GM12892 (cell line): ENCODE data around the gene CADM1.

Source experiments
- DNase-seq: peaks from one replicate; pipeline ENCODE4 v3.0.0; 2011; ENCODE audit not compliant: insufficient read length
- FAIRE-seq: peaks from 2 replicates; lab custom pipeline; 2011; peaks lifted over from hg19 to GRCh38; lab: Jason Lieb, UNC
- POLR2A ChIP-seq: IDR thresholded peaks from 2 replicates; pipeline ENCODE4 v1.6.1; 2011; ENCODE audit warnings: low read depth, low read length, control low read depth
- POLR2AphosphoS5 ChIP-seq: IDR thresholded peaks from 2 replicates; pipeline ENCODE4 v1.6.1; 2011; ENCODE audit warnings: low read depth, low read length, control low read depth
- TAF1 ChIP-seq: IDR thresholded peaks from 2 replicates; pipeline ENCODE4 v1.6.1; 2011; ENCODE audit warnings: low read depth, mild to moderate bottlenecking, control low read depth, low read length, borderline replicate concordance

CADM1 gene

GRCh38 chr11:115360186-115360824 is 143.9 kb downstream of the CADM1 start:
- FAIRE-seq: no peak
- no peak for TF ChIP-seq POLR2AphosphoS5
- no peak for TF ChIP-seq POLR2A
- no peak for TF ChIP-seq TAF1
- no peak for DNase-seq

DNA sequence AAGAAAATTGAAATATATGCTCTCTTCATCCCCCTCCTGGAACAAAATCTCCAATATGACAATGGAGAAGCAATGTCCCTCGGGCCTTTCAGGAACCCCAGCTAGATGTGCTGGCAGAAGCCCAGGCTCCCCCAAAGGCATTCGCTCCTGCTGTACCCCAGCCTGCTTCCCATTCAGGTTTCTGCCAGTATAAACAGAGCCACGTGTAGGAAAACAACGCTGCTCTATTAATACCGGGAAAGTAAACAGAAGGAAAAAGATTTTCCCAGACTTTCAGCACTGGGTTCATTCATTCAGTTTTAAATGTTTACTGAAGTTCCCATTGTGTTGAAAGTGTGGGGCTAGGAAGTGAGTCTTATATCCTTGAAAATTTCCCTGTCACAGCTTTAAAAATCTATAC is 147.1 kb downstream of the CADM1 start:
- DNase-seq: no peak
- FAIRE-seq: no peak
- TF ChIP-seq TAF1: no peak
- no peak for TF ChIP-seq POLR2A
- TF ChIP-seq POLR2AphosphoS5: no peak

DNA sequence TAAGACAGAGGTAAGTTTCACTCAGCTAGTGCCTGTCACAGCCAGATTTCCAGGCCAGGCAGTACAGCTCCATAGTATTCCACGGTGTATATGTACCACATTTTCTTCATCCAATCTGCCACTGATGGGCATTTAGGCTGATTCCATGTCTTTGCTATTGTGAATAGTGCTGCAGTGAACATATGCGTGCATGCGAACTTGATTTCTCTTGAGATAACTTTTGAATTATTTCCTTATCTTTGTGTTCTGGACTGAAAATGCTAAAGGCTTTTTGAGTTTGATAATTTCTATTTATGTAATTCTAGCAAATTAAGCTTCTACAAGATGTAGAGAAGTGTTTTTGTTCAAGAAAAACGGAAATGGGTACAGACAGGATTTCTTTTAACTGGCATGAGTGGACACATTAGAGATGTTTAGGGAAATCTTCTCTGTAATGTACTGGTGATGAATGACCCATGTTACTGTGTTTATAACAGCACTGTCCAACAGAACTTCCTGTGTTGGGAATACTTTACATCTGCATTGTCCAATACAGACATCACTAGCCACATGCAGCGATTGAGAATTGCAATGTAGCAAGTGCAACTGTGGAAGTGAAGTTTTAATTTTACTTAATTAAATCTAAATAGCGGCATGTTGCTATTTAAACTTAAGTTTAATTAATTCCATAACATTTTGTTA is 151.3 kb downstream of the CADM1 start:
- no peak for TF ChIP-seq POLR2AphosphoS5
- FAIRE-seq (no peak), DNase-seq (no peak)

DNA sequence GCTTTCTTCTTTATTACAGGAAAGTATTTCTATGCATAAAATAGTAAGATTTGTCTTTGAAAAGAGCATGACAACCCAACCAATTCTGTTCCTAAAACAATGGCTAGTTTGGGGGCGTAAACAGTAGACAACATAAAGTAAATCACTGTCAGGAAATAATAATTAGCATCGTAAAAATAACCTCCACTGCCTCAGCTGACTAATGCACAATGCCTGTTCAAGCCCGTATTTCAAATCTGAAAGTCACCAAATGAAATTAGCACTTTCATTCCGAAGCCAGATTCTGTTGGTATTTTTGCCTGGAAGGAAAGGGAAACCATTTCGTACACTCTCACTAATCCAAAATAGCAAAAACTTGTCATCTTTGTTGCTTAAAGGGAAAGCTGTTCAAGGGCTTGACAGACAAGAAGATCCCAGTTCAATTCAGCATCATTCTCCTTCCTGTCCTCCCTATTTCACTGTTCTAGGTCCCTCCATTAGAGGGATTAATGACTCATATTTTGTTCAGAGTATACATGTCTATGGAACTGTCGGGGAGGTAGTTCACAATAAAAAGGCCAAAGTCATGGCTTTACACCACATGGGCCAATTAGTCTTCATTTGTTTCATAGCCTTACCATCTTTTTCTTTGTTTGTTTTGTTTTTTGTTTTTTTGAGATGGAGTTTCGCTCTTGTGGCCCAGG is 154.7 kb downstream of the CADM1 start:
- DNase-seq: no peak
- peak; percentile 61 for FAIRE-seq
- TF ChIP-seq POLR2A (no peak), POLR2AphosphoS5 (no peak), TAF1 (no peak)

GRCh38 chr11:115348416-115348815 is 155.8 kb downstream of the CADM1 start:
- no peak for DNase-seq
- no peak for FAIRE-seq
- no peak for TF ChIP-seq TAF1
- no peak for TF ChIP-seq POLR2A
- TF ChIP-seq POLR2AphosphoS5: no peak

DNA sequence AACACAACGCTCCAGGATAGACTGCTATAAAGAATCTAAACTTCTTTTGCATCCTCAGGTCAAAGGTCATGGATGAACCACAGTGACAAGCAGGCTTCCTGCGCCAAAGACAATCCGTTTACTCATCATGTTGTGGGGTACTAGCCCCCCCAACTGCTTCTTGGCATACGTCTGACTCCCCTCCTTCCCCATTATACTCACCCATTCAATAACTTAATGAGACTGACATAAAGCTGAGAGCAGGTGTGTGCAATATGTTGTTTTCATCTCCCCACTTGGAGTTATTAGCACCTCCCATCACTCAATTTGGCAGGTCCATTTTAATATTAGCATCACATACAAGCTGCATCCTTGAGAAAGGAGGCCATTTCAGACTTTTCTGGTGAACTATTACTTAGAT is 157.1 kb downstream of the CADM1 start:
- DNase-seq (no peak), FAIRE-seq (no peak)
- TF ChIP-seq POLR2AphosphoS5 (no peak), POLR2A (no peak), TAF1 (no peak)

- TF ChIP-seq TAF1: no peak
- no peak for TF ChIP-seq POLR2AphosphoS5
- no peak for TF ChIP-seq POLR2A
Measured at GRCh38 chr11:115345840-115346239, 158.4 kb downstream of the CADM1 start.

DNA sequence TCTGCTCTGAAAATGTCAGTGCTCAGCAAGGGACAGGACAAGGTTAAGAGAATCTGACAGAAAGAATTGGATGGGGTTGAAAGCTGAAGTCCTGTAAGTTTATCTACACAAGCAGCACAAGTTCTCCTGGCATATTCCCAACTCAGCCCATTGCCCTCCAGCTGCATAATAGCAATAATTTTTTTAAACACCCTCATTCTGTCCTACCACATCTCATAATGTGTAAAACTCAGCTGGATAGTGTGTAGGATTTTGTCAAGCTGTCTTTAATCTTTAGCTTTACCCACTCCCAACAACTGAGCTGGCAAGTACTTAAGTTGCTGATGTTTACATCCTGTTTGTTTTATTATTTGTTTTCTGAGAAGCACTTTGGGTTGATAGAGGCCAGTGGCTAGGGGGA is 158.9 kb downstream of the CADM1 start:
- no peak for DNase-seq

More at GRCh38 chr11:115345840-115346239, 158.4 kb downstream of the CADM1 start:
- no peak for FAIRE-seq
- DNase-seq: no peak

GRCh38 chr11:115344846-115345245 is 159.4 kb downstream of the CADM1 start:
- FAIRE-seq: peak; percentile 69
- no peak for DNase-seq
- TF ChIP-seq TAF1 (no peak), POLR2AphosphoS5 (no peak), POLR2A (no peak)

More for the DNA sequence above, 158.9 kb downstream of the CADM1 start:
- FAIRE-seq: peak; percentile 30
- TF ChIP-seq POLR2AphosphoS5 (no peak), POLR2A (no peak), TAF1 (no peak)

DNA sequence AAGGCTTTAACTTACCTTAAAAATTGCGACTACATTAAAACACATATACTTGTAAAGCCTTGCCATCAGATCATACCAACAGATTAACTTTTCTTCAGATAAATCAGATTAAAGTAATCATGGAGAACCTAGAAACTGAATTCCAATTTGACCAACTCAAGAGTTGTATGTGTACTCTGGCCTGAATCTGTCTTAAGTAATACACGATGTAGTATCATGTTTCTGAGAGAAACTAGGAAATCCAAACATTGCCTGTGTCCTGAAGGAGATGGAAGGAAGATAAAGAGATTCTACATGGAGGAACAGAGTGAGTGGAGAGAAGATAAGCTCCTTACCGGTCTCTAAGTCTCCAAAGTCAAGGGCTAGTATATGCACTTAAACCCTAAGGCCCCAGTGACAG is 162.1 kb downstream of the CADM1 start:
- no peak for FAIRE-seq
- DNase-seq: no peak
- TF ChIP-seq POLR2AphosphoS5 (no peak), TAF1 (no peak), POLR2A (no peak)

DNA sequence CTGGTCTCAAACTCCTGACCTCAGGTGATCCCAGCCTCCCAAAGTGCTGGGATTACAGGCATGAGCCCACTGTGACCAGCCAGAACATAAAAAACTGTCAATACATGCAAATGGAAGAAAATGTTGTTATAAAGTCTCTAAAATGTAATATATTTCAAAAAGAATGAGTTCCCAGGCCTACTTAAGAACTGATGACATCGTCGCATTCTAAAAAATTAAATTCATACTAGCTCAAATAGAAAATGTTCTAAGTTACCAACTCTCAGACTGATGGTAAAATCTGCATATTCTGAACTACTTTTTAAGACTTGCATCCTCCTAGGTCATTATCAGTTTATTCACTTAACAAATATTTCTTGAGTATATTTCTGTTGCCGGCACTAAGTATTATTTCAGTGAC is 163.3 kb downstream of the CADM1 start:
- FAIRE-seq (no peak), DNase-seq (no peak)
- TF ChIP-seq TAF1: no peak
- no peak for TF ChIP-seq POLR2A
- no peak for TF ChIP-seq POLR2AphosphoS5

- no peak for FAIRE-seq
- TF ChIP-seq POLR2A (no peak), TAF1 (no peak), POLR2AphosphoS5 (no peak)
- DNase-seq: no peak
Measured at GRCh38 chr11:115338476-115338875, 165.7 kb downstream of the CADM1 start.
